NCI-H460 (cell line): Measurements from ENCODE around the gene SETD2. TPM values are rescaled to one million over a fixed set of nuclear protein-coding genes. Genes with fewer than 3 reads are reported as not detected.
"Not testable (repeated sequence)": the region's sequence is repeated elsewhere in the genome, so short reads cannot be mapped to it uniquely, and the experiment has no call there.

Source experiments
- DNase-seq: peaks from one replicate; pipeline ENCODE4 v3.0.0-alpha.2; 2016; ENCODE audit warnings: low read depth; ENCODE audit errors: extremely low read depth
- polyA plus RNA-seq: library from polyadenylated mRNA; depleted of rRNA; stranded (reverse); fragments of >200 nt; gene quantifications from 2 replicates; pipeline ENCODE4 v1.2.3, GENCODE V29; 2014; cell fraction: nucleus; rRNA removed
- total RNA-seq: library from RNA; depleted of rRNA; stranded (reverse); fragments of >200 nt; shearing (Covaris generic); gene quantifications from 2 replicates; pipeline ENCODE4 v1.2.3, GENCODE V29; 2014; rRNA removed

The SETD2 gene, protein sequence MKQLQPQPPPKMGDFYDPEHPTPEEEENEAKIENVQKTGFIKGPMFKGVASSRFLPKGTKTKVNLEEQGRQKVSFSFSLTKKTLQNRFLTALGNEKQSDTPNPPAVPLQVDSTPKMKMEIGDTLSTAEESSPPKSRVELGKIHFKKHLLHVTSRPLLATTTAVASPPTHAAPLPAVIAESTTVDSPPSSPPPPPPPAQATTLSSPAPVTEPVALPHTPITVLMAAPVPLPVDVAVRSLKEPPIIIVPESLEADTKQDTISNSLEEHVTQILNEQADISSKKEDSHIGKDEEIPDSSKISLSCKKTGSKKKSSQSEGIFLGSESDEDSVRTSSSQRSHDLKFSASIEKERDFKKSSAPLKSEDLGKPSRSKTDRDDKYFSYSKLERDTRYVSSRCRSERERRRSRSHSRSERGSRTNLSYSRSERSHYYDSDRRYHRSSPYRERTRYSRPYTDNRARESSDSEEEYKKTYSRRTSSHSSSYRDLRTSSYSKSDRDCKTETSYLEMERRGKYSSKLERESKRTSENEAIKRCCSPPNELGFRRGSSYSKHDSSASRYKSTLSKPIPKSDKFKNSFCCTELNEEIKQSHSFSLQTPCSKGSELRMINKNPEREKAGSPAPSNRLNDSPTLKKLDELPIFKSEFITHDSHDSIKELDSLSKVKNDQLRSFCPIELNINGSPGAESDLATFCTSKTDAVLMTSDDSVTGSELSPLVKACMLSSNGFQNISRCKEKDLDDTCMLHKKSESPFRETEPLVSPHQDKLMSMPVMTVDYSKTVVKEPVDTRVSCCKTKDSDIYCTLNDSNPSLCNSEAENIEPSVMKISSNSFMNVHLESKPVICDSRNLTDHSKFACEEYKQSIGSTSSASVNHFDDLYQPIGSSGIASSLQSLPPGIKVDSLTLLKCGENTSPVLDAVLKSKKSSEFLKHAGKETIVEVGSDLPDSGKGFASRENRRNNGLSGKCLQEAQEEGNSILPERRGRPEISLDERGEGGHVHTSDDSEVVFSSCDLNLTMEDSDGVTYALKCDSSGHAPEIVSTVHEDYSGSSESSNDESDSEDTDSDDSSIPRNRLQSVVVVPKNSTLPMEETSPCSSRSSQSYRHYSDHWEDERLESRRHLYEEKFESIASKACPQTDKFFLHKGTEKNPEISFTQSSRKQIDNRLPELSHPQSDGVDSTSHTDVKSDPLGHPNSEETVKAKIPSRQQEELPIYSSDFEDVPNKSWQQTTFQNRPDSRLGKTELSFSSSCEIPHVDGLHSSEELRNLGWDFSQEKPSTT (N-terminal part only)
- total RNA-seq, result 14.1 and 17.6 TPM in 2 replicates
- 3.8 and 7.1 TPM in 2 replicates for polyA plus RNA-seq

DNA sequence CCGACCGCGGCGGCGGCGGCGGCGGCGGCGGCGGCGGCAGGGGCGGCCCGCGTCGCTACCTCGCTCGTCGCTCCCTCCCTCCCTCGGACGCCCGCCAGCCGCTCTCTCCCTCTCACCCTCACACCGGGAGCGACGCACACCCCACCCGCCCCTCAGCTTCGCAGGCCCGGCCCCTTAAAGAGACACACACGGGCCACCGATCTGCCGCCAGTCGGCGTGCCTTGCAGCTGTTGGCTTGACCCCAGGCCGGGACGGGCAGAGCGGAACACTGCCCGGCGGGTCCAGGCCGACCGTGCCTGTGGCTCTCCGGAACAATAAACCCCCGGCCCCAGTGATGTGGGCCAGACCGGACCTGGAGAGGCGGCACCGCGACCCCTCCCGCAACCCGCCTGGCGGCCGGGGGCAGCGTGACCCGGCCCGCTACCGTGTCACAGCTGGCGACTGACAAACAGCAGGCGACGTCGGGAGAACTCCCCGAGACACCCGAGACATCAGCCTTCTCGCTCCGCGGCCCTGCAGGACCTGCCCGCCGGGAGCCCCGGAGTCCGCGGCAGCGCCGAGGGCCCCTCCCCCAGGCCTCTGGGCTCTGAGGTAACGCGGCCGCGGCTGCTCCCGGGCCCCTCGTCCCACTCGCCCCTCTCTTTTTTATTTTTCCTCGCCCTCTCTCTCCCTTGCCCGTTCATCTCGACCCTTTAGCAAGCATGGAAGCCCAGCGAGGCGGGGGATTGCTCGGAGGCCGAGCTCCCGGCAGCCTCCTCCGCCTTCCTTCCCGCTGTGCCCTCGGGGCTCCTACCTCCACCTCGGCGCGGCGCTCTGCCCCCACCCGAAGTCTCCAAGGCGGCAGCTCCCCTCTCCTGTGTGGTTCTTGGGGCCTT lies at the start of gene SETD2:
TSS of gene SETD2 (minus strand) at position 107 of the 875 bp plus-strand sequence. CDS start 189 bp downstream, outside the sequence.
- DNase-seq, result peak; percentile 85

DNA sequence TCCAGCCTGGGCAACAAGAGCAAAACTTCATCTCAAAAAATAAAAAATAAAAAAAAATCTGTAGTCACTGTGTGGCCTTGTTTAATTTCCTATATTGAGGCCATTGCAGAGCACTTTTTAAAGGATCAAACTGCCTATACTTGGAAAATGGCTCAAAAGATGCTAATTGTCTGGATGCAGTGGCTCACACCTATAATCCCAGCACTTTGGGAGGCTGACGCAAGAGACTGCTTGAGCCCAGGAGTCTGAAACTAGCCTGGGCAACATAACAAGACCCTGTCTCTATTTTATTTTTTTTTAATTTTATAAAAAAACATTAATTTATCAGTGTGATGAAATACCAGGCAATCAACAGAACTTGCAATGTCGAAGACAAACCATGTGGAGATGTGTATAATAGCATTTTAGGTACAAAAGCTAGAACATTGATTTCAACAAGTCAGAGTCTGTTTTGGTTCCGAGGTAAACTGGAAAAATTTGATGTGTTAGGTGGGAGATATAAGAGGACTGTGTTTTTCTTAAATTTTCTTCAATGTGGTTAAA lies 47.0 kb upstream of the SETD2 start:
- no peak for DNase-seq

DNA sequence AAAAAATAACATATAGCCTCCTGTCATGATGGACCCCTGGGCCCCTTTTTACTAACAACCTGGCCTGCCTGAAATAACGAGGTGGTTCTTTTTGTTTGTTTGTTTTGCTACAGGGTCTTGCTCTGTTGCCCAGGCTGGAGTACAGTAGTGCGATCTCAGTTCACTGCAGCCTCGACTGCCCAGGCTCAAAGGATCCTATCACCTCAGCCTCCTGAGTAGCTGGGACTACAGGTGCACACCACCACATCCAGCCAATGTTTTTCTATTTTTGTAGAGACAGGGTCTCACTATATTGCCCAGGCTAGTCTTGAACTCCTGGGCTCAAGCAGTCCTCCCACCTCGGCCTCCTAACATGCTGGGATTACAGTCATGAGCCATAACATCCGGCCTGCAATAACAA lies 42.1 kb upstream of the SETD2 start:
- DNase-seq, result not testable (repeated sequence)

DNA sequence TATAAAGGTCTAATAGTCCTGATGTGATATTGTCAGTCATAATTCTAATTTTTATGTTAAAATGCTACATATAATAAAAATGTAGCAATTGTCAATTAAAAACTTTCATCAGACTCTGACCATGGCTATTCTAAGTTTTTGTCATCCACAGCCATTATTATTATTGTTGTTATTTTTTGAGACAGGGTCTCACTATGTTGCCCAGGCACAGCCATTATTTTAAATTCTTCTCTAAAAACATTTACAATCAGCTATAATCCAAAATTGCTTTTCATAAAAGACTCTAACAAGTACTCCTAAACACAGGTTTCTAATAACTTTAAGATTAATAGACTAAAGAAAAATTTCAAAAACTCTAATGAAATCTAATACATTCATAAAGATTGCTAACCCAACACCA lies 41.0 kb upstream of the SETD2 start:
- no peak for DNase-seq

DNA sequence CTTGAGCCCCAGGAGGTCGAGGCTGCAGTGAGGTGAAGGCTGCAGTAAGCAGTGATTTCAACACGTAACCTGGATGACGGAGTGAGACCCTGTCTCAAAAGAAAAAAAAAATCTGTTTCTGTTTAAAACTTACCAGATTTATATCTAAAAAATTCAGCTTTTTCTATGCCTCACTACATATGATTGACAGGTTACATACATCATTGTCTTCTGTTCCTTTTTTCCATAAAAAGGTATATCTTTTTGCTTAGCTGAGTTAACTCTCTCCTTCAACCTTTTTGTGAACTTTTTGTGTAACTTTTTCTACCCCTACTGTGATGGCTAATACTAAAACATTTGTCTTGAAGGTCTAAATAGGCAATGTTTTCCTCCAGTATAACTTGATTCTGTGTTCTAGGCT lies 38.6 kb upstream of the SETD2 start:
- no peak for DNase-seq

DNA sequence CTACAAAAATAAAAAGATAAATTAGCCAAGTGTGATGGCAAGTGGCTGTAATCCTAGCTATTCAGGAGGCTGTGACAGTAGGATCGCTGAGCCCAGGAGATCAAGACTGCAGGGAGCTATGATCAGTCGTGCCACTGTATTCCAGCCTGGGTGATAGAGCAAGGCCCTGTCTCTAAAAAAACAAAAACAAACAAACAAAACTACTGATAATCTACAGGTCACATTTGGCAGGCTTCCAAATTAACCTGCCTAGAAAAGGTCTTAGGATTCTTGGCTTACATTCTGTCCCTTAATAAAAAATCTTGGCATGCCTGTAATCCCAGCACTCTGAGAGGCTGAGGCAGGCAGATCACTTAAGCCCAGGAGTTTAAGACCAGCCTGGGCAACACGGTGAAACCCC lies 33.4 kb upstream of the SETD2 start:
- DNase-seq, result no peak

DNA sequence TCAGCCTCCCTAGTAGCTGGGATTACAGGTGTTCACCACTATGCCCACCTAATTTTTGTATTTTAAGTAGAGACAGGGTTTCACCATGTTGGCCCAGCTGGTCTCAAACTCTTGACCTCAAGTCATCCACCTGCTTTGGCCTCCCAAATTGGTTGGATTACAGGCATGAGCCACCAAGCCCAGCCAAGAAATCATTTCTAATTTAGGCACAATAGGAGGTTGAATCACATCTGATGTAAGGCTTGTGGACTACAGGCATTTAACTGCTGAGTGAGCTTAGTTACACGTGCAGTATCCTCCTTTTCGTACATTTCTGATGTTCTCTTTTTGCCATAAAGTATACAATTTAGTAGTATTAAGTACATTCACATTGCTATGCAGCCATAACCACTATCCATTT lies 31.1 kb upstream of the SETD2 start:
- no peak for DNase-seq

DNA sequence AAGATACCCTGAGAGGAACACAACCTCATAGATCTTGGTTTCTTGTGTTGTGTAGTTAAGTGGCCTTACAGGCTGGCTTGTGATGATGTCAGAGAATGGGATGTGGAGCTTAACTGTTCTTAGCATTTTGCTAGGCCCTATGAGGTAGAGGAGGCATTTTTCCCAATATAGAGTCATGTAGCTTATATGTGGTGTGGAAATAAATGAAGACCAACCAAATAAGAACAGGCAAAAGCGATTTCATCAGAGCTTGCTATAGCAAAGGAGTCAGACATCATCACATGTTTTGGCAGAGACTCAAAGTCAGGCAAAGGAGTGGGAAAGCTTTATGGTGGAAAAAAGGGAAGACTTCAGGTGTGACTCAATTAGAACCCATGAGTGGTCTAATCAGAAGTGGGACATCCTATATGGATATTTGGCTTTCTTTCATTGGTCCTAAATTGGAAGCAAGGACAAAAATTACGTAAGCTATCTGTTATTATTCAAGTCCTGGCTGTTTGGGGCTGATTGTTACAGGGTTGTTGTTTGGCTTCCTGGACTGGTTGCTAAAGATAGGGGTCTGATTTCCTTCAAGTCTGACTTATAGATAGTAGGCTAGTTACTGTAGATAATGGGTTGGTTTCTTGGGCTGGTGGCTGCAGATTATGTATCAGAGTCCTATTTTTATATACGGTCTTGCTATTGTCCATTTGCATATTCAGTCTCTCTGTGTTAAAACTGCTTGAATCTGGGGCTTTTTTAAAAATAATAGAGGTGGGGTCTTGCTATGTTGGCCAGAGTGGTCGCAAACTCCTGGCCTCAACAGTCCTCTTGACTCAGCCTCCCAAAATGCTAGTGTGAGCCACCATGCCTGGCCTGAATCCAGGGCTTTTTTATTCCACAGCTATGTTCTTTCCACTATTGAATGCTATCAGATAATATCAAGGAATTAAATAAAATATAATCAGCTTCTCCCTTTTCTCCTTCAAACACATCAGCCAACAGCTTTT lies 30.3 kb upstream of the SETD2 start:
- DNase-seq, result no peak

DNA sequence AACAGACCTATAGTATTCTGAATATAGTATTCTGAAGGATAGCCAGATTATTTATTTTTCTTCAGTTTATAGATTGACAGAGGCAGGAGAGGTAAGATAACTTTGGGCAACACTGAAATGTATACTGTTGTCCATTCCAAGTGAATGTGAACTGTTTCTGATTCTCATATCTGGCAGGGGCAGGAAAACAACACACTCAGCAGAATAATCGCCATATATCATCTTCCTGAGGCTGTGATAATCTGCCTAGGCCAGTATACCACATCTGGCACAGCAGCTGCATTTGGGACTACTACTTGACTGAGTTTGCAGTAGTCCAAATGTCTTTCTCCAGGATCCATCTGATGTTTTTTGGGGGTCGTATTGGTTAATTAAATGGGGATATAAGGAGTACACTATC lies 22.4 kb upstream of the SETD2 start:
- no peak for DNase-seq

DNA sequence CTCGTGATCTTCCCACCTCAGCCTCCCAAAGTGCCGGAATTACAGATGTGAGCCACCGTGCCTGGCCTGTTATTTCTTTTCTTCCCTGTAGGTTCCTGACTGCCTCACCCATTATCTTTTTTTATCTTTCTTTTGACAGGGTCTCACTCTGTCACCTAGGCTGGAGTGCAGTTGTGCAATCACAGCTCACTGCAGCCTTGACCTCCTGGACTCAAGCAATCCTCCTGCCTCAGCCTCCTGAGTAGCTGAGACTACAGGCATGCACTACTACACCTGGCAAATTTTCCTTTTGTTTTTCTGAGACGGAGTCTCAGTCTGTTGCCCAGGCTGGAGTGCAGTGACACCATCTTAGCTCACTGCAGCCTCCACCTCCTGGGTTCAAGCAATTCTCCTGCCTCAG lies 17.8 kb upstream of the SETD2 start:
- DNase-seq, result not testable (repeated sequence)

DNA sequence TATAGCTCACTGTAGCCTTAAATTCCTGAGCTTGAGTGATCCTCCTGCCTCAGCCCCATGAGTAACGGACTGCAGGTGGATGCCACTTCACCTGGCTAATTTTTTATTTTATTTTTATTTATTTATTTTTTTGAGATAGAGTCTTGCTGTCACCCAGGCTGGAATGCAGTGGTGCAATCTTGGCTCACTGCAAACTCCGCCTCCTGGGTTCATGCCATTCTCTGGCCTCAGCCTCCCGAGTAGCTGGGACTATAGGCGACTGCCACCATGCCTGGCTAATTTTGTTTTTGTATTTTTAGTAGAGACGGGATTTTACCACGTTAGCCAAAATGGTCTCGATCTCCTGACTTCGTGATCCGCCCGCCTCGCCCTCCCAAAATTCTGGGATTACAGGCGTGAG lies 16.1 kb upstream of the SETD2 start:
- not testable (repeated sequence) for DNase-seq

DNA sequence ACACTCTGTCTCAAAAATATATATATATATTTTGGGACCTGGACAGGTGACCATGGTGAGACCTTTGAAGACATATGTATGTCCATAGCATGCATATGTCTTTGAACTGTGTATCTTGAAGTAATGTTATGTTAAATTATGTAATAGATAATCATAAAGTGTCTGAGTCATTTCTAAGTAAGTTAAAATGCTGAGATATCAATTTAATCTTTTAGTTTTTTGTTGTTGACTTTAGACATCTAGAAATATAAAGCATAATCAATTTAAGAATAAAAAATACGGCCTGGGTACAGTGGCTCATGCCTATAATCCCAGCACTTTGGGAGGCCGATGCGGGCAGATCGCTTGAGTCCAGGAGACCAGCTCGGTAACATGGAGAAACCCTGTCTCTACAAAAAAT lies 12.7 kb upstream of the SETD2 start:
- no peak for DNase-seq

DNA sequence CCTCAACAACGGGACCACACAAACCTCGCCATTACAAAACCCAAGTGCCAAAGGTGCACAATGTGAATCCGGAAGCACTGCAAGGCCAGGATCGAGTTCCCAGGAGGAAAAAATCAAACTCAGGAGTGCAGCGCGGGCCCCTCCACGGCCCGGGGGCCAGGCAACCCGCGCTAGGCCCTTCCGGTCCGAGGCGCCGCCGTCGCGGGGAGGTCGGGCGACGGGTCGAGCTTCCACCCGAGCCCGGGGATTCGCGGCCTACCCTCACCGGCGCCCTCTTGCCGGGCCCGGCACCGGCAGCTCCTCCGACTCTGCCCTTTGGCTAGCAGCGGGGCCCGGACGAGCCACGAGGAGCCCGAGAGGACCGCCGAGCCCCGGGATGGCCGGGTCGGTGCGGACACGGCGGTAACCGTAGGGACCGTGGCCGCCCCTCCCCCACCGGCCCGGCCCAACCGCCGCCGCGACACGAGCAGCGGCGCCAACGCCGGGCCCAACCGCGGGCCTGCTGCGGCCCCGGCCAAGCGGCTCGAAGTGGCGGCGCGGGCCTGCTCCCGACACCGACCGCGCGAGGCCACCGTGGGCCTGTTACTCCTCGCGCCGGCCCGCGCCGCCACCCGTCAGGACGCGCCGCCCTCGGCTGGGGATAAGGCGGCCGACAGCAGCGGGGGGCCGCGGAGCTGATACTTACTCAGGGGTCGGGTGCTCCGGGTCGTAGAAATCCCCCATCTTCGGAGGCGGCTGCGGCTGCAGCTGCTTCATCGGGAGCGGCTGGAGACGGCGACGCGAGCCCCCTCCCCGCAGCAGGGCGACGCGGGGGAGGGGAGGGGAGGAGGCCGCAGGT lies 525 bp downstream of the SETD2 start:
- no peak for DNase-seq

DNA sequence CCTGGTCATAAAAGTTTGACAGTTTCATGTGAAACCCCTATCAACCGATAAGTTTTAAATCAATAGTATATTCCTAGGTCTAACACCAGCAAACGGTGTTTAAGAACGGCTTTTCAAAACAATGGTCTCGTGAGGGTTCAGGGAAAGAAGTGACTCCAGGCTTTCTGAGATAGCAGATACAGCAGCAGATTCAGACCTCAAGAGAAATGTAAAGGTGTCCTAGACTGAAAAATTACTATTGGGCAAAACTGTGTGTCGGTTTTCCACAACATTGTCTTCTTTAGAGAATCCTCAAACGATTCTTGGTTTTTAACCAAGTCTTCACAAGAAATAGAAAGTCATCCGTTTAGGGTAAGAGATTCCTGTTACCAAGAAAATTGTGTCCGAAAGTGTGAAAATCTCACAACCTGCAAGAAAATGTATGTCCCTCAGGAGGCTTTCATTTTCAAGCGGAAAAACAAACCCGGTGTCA lies 1.2 kb downstream of the SETD2 start:
- DNase-seq, result no peak

DNA sequence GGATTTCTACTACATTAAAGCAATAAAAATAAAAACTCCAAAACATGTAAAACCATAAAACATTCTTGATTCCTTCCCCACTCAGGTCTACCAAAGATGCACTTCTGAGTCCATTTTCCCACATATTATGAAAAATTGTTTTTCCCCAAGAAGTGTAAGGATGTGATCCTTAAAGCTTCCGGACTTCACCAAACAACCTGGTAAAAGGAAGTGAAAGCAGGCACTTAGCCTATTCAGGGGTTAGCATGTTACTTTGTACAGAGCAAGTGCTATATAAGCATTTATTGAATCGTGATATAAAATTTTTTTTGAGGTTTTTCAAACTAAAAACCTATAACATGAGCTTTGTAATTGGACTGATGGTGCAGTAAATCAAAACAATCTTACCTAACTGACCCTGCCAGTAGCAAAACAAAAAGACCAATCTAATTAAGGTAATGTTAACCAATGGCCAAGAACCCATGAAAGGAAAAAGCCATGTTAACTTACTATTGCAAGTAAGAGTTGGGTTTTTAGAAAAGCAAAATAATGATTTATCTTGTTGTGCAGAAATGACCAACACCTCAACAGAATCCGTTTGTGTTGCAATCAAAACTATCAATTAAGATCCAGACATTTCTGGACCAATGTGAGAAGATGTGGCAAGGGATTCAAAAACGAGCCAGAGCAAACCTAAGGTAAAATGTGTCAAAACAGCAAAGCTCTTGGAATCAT lies 1.8 kb downstream of the SETD2 start:
- DNase-seq, result no peak

DNA sequence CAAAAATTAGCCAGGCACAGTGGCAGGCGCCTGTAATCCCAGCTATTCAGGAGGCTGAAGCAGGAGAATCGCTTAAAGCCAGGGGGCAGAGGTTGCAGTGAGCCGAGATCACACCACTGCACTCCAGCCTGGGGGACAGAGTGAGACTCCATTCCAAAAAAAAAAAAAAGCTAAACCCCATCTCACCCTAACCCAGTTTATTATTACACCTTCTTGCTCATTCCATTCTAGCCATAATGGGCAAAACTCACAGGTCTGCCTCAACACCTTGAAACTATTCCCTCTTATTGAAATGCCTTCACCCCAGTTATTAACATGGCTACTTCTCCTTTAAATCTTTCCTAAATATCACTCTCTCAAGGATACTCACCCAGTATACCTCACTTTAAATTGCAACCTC lies 4.1 kb downstream of the SETD2 start:
- no peak for DNase-seq

DNA sequence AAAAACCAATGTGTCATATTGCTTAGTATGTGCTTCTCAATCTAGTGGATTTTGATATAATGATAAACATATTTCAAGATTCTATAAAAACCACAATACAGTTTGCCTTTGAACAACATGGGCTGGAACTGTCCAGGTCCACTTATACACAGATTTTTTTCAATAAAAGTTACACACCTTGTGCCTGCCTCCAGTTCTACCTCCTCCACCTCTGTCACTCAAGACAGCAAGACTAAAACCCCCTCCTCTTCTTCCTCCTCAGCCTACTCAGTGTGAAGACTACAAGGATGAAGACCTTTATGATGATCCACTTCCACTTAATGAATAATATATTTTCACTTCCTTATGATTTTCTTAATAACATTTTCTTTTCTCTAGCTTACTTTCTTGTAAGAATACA lies 5.7 kb downstream of the SETD2 start:
- DNase-seq, result no peak
